WTC11 (cell line): ENCODE results near the gene CA5B. TPM values are rescaled to one million over a fixed set of nuclear protein-coding genes. Genes with fewer than 3 reads are reported as not detected.

Experiments used
- ATAC-seq: fragments of 200-7000 bp; cut with Tn5 transposase; 2 replicates; pipeline ENCODE4 v1.10.0; 2021; ENCODE audit warnings: mild to moderate bottlenecking, moderate library complexity
- CTCF ChIA-PET: fragments of 300-600 bp; sonication (Branson Sonifier 250); formaldehyde crosslinking; loops from one replicate; lab custom pipeline; 2021; ENCODE audit warnings: antibody characterized with exemption; lab: Charles Lee
- POLR2A ChIA-PET: fragments of 350-600 bp; sonication (Branson Sonifier 250); formaldehyde crosslinking; loops from one replicate; lab custom pipeline; 2021; ENCODE audit warnings: antibody characterized with exemption; lab: Charles Lee
- DNase-seq: peaks from one replicate; pipeline ENCODE4 v3.0.0; 2021; ENCODE audit warnings: low spot score
- H3K27ac Mint-ChIP-seq: 2 replicates; pipeline ENCODE4 v1.8.0; 2021; ENCODE audit warnings: mixed read lengths
- H3K27me3 Mint-ChIP-seq: 2 replicates; pipeline ENCODE4 v1.8.0; 2021; ENCODE audit warnings: low read depth, mild to moderate bottlenecking, moderate library complexity, mixed read lengths
- H3K36me3 Mint-ChIP-seq: 2 replicates; pipeline ENCODE4 v1.8.0; 2021; ENCODE audit warnings: mixed read lengths
- H3K4me1 Mint-ChIP-seq: 2 replicates; pipeline ENCODE4 v1.8.0; 2022; ENCODE audit warnings: mixed read lengths
- H3K4me3 Mint-ChIP-seq: 2 replicates; pipeline ENCODE4 v1.8.0; 2021; ENCODE audit warnings: mild to moderate bottlenecking, moderate library complexity, mixed read lengths
- H3K9me3 Mint-ChIP-seq: 2 replicates; pipeline ENCODE4 v1.8.0; 2021; ENCODE audit warnings: mixed read lengths
- CDX4 ChIP-seq: fragments of 250-450 bp; sonication (Bioruptor Pico); IDR thresholded peaks from 2 replicates; pipeline ENCODE4 v1.9.0; 2021; ENCODE audit warnings: moderate library complexity, mild to moderate bottlenecking, inconsistent platforms, borderline replicate concordance
- CREB1 ChIP-seq: sonication (generic); formaldehyde crosslinking; IDR thresholded peaks from 2 replicates; pipeline ENCODE4 v1.8.0; 2023; ENCODE audit warnings: mild to moderate bottlenecking, missing genetic modification reagents
- CTCF ChIP-seq: fragments of 200-600 bp; IDR thresholded peaks from 2 replicates; pipeline ENCODE4 v1.8.0; 2022; ENCODE audit warnings: antibody characterized with exemption
- EMX1 ChIP-seq: fragments of 250-450 bp; sonication (Bioruptor Pico); IDR thresholded peaks from 2 replicates; pipeline ENCODE4 v1.8.0; 2021; ENCODE audit warnings: mild to moderate bottlenecking
- GTF2I ChIP-seq: fragments of 250-450 bp; sonication (Bioruptor Pico); conservative IDR thresholded peaks from 2 replicates; pipeline ENCODE4 v1.4.0; 2021; ENCODE audit warnings: mild to moderate bottlenecking
- IRF2 ChIP-seq: sonication (generic); formaldehyde crosslinking; IDR thresholded peaks from 2 replicates; pipeline ENCODE4 v1.8.0; 2022; ENCODE audit warnings: low read depth, missing genetic modification reagents, borderline replicate concordance
- KAT7 ChIP-seq: sonication (generic); formaldehyde crosslinking; IDR thresholded peaks from 2 replicates; pipeline ENCODE4 v1.8.1; 2023; ENCODE audit warnings: missing genetic modification reagents, mild to moderate bottlenecking, borderline replicate concordance
- NFE2L1 ChIP-seq: sonication (generic); formaldehyde crosslinking; IDR thresholded peaks from 2 replicates; pipeline ENCODE4 v1.8.1; 2023; ENCODE audit warnings: missing genetic modification reagents
- NR2C2 ChIP-seq: sonication (generic); formaldehyde crosslinking; IDR thresholded peaks from 2 replicates; pipeline ENCODE4 v1.8.0; 2022; ENCODE audit warnings: mild to moderate bottlenecking, missing genetic modification reagents
- RORB ChIP-seq: fragments of 250-450 bp; sonication (Bioruptor Pico); IDR thresholded peaks from 2 replicates; pipeline ENCODE4 v1.9.0; 2021; ENCODE audit warnings: mild to moderate bottlenecking
- ZBTB21 ChIP-seq: sonication (generic); formaldehyde crosslinking; IDR thresholded peaks from 2 replicates; pipeline ENCODE4 v1.8.1; 2023; ENCODE audit warnings: mild to moderate bottlenecking, missing genetic modification reagents, borderline replicate concordance
- ZNF317 ChIP-seq: sonication (generic); formaldehyde crosslinking; IDR thresholded peaks from 2 replicates; pipeline ENCODE4 v1.8.1; 2023; ENCODE audit warnings: low read depth, mild to moderate bottlenecking, moderate library complexity, missing genetic modification reagents, borderline replicate concordance
- ZNF671 ChIP-seq: fragments of 250-450 bp; sonication (Bioruptor Pico); IDR thresholded peaks from 2 replicates; pipeline ENCODE4 v1.8.0; 2021; ENCODE audit warnings: mild to moderate bottlenecking
- ZSCAN18 ChIP-seq: fragments of 250-450 bp; sonication (Bioruptor Pico); IDR thresholded peaks from 2 replicates; pipeline ENCODE4 v2.1.2; 2022; ENCODE audit warnings: mild to moderate bottlenecking, moderate library complexity
- total RNA-seq: library from RNA; stranded (reverse); gene quantifications from 3 replicates; pipeline ENCODE4 v1.2.3, GENCODE V29; 2021
- TF ChIP-seq, protein P1 (sequence below): sonication (generic); formaldehyde crosslinking; IDR thresholded peaks from 2 replicates; pipeline ENCODE4 v1.8.1; 2022; ENCODE audit warnings: mild to moderate bottlenecking, moderate library complexity, missing genetic modification reagents
- TF ChIP-seq, protein P2 (sequence below): fragments of 250-450 bp; sonication (Bioruptor Pico); IDR thresholded peaks from 2 replicates; pipeline ENCODE4 v1.9.0; 2021; ENCODE audit warnings: mild to moderate bottlenecking
- TF ChIP-seq, protein P3 (sequence below): sonication (generic); formaldehyde crosslinking; IDR thresholded peaks from 2 replicates; pipeline ENCODE4 v1.8.1; 2023; ENCODE audit warnings: mild to moderate bottlenecking, missing genetic modification reagents, moderate library complexity
- TF ChIP-seq, protein P4 (sequence below): sonication (generic); formaldehyde crosslinking; IDR thresholded peaks from 2 replicates; pipeline ENCODE4 v1.8.0; 2023; ENCODE audit warnings: missing genetic modification reagents, mild to moderate bottlenecking, borderline replicate concordance

Gene CA5B
- total RNA-seq, 1 experiment from 2014 or later: 9.0 TPM

- TF ChIP-seq, protein P1, sequence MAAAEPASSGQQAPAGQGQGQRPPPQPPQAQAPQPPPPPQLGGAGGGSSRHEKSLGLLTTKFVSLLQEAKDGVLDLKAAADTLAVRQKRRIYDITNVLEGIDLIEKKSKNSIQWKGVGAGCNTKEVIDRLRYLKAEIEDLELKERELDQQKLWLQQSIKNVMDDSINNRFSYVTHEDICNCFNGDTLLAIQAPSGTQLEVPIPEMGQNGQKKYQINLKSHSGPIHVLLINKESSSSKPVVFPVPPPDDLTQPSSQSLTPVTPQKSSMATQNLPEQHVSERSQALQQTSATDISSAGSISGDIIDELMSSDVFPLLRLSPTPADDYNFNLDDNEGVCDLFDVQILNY (CRISPR knock-in tag): no peak
- no peak for TF ChIP-seq ZBTB21 (CRISPR knock-in tag)
- TF ChIP-seq ZSCAN18 (CRISPR knock-in tag): no peak
- no peak for TF ChIP-seq CDX4 (CRISPR knock-in tag)
- TF ChIP-seq ZNF671: no peak
- no peak for TF ChIP-seq ZNF317 (CRISPR knock-in tag)
- TF ChIP-seq, protein P2, sequence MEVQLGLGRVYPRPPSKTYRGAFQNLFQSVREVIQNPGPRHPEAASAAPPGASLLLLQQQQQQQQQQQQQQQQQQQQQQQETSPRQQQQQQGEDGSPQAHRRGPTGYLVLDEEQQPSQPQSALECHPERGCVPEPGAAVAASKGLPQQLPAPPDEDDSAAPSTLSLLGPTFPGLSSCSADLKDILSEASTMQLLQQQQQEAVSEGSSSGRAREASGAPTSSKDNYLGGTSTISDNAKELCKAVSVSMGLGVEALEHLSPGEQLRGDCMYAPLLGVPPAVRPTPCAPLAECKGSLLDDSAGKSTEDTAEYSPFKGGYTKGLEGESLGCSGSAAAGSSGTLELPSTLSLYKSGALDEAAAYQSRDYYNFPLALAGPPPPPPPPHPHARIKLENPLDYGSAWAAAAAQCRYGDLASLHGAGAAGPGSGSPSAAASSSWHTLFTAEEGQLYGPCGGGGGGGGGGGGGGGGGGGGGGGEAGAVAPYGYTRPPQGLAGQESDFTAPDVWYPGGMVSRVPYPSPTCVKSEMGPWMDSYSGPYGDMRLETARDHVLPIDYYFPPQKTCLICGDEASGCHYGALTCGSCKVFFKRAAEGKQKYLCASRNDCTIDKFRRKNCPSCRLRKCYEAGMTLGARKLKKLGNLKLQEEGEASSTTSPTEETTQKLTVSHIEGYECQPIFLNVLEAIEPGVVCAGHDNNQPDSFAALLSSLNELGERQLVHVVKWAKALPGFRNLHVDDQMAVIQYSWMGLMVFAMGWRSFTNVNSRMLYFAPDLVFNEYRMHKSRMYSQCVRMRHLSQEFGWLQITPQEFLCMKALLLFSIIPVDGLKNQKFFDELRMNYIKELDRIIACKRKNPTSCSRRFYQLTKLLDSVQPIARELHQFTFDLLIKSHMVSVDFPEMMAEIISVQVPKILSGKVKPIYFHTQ (CRISPR knock-in tag): no peak
- TF ChIP-seq, protein P3, sequence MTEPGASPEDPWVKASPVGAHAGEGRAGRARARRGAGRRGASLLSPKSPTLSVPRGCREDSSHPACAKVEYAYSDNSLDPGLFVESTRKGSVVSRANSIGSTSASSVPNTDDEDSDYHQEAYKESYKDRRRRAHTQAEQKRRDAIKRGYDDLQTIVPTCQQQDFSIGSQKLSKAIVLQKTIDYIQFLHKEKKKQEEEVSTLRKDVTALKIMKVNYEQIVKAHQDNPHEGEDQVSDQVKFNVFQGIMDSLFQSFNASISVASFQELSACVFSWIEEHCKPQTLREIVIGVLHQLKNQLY (CRISPR knock-in tag): no peak
- TF ChIP-seq, all 79 proteins: peak for 0
Observed at GRCh38 chrX:15755091-15755490, 17.0 kb downstream of the CA5B start (continued).

- H3K4me1 Mint-ChIP-seq: peaks cover 14% of the 10 kb centered on the region
- no peak overlapping the region for H3K4me3 Mint-ChIP-seq
- TF ChIP-seq CTCF: no peak
- TF ChIP-seq NFE2L1: no peak
- TF ChIP-seq KAT7 (CRISPR knock-in tag): no peak
- TF ChIP-seq EMX1 (CRISPR knock-in tag): no peak
- no peak for TF ChIP-seq NR2C2 (CRISPR knock-in tag)
- TF ChIP-seq IRF2: no peak
- TF ChIP-seq RORB (CRISPR knock-in tag): no peak
- TF ChIP-seq, protein P4, sequence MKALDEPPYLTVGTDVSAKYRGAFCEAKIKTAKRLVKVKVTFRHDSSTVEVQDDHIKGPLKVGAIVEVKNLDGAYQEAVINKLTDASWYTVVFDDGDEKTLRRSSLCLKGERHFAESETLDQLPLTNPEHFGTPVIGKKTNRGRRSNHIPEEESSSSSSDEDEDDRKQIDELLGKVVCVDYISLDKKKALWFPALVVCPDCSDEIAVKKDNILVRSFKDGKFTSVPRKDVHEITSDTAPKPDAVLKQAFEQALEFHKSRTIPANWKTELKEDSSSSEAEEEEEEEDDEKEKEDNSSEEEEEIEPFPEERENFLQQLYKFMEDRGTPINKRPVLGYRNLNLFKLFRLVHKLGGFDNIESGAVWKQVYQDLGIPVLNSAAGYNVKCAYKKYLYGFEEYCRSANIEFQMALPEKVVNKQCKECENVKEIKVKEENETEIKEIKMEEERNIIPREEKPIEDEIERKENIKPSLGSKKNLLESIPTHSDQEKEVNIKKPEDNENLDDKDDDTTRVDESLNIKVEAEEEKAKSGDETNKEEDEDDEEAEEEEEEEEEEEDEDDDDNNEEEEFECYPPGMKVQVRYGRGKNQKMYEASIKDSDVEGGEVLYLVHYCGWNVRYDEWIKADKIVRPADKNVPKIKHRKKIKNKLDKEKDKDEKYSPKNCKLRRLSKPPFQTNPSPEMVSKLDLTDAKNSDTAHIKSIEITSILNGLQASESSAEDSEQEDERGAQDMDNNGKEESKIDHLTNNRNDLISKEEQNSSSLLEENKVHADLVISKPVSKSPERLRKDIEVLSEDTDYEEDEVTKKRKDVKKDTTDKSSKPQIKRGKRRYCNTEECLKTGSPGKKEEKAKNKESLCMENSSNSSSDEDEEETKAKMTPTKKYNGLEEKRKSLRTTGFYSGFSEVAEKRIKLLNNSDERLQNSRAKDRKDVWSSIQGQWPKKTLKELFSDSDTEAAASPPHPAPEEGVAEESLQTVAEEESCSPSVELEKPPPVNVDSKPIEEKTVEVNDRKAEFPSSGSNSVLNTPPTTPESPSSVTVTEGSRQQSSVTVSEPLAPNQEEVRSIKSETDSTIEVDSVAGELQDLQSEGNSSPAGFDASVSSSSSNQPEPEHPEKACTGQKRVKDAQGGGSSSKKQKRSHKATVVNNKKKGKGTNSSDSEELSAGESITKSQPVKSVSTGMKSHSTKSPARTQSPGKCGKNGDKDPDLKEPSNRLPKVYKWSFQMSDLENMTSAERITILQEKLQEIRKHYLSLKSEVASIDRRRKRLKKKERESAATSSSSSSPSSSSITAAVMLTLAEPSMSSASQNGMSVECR (CRISPR knock-in tag): no peak
- TF ChIP-seq, protein P2 (CRISPR knock-in tag): no peak
- no peak for TF ChIP-seq CREB1
- no peak for TF ChIP-seq GTF2I (CRISPR knock-in tag)
- TF ChIP-seq, protein P3 (CRISPR knock-in tag): no peak
- TF ChIP-seq, all 79 proteins: peak for 0
- Mint-ChIP-seq H3K9me3 (no peaks in the 10 kb centered on the region), H3K27ac (no peak overlapping the region), H3K27me3 (no peaks in the 10 kb centered on the region), H3K36me3 (peaks cover 7% of the 10 kb centered on the region)
- no peak for DNase-seq
- ChIA-PET POLR2A (no interaction called here), CTCF (interaction anchor here (0.9 kb wide), 1 partner anchor 20 kb away, joined by 4 read pairs; the partner anchor contains the start of gene CA5B)
- ATAC-seq: no peak
Observed at GRCh38 chrX:15758140-15758539, 20.1 kb downstream of the CA5B start.
